PC-9 (cell line): ENCODE data around the gene IL10RA. TPM values are rescaled to one million over a fixed set of nuclear protein-coding genes. Genes with fewer than 3 reads are reported as not detected.

Experiments used
- BruUV-seq: library from RNA; stranded (reverse); fragments of 400-500 nt; replicated peaks from 2 replicates; lab custom pipeline; 2021; lab: Mats Ljungman, UMichigan
- CTCF ChIA-PET: fragments of 300-600 bp; sonication (Branson Sonifier 250); formaldehyde crosslinking; loops from one replicate; lab custom pipeline; 2022; ENCODE audit warnings: antibody characterized with exemption; lab: Charles Lee
- POLR2A ChIA-PET: fragments of 300-600 bp; sonication (Branson Sonifier 250); formaldehyde crosslinking; loops from one replicate; lab custom pipeline; 2022; ENCODE audit warnings: antibody characterized with exemption; ENCODE audit not compliant: unreplicated experiment; lab: Charles Lee
- DNase-seq, 2 experiments: peaks; one replicate each; pipeline versions ENCODE4 v3.0.0 to v3.0.0-alpha.2; 2015 to 2022; ENCODE audit warnings: mixed read lengths in 1 of 2
- H2AFZ ChIP-seq: fragments of 200-600 bp; sonication (generic); 2 replicates; pipeline ENCODE4 v1.8.1; 2017; ENCODE audit warnings: antibody characterized with exemption
- H3F3A ChIP-seq: fragments of 200-600 bp; sonication (generic); 2 replicates; pipeline ENCODE4 v1.8.1; 2017; ENCODE audit warnings: antibody characterized with exemption, mild to moderate bottlenecking, low read depth; ENCODE audit not compliant: insufficient read depth
- H3K27ac ChIP-seq: fragments of 200-600 bp; sonication (generic); 2 replicates; pipeline ENCODE4 v1.6.1; 2016; ENCODE audit warnings: mixed run types
- H3K27me3 ChIP-seq: fragments of 200-600 bp; sonication (generic); 2 replicates; pipeline ENCODE4 v1.6.1; 2016; ENCODE audit warnings: low read depth, mixed run types; ENCODE audit not compliant: insufficient read depth
- H3K36me3 ChIP-seq: fragments of 200-600 bp; sonication (generic); 2 replicates; pipeline ENCODE4 v1.6.1; 2016; ENCODE audit warnings: low read depth, mixed run types
- H3K4me1 ChIP-seq: fragments of 200-600 bp; sonication (generic); replicated peaks from 2 replicates; pipeline ENCODE4 v1.6.1; 2016; ENCODE audit warnings: mixed run types; ENCODE audit not compliant: insufficient read depth
- H3K4me2 ChIP-seq: fragments of 200-600 bp; sonication (generic); 2 replicates; pipeline ENCODE4 v1.6.1; 2017; ENCODE audit warnings: mixed run types
- H3K4me3 ChIP-seq: fragments of 200-600 bp; sonication (generic); 2 replicates; pipeline ENCODE4 v1.6.1; 2016; ENCODE audit warnings: mixed run types
- H3K79me2 ChIP-seq: fragments of 200-600 bp; sonication (generic); 2 replicates; pipeline ENCODE4 v1.6.1; 2017; ENCODE audit warnings: low read depth, mixed run types
- H3K9me2 ChIP-seq: fragments of 200-600 bp; sonication (generic); 2 replicates; pipeline ENCODE4 v1.8.1; 2017; ENCODE audit warnings: mild to moderate bottlenecking; ENCODE audit not compliant: insufficient read depth
- H3K9me3 ChIP-seq: fragments of 200-600 bp; sonication (generic); 2 replicates; pipeline ENCODE4 v1.8.1; 2016; ENCODE audit warnings: low read depth; ENCODE audit not compliant: insufficient read depth
- H4K20me1 ChIP-seq: fragments of 200-600 bp; sonication (generic); 2 replicates; pipeline ENCODE4 v1.8.1; 2017; ENCODE audit not compliant: insufficient read depth
- EZH2 ChIP-seq: fragments of 200-600 bp; sonication (generic); IDR thresholded peaks from 2 replicates; pipeline ENCODE4 v1.8.0; 2017; ENCODE audit warnings: antibody characterized with exemption, low read depth
- intact Hi-C: fragments of 100-400 bp; cut with micrococcal nuclease; formaldehyde crosslinking; loops from one replicate; pipeline ENCODE4 v1.10.0; 2022; ENCODE audit not compliant: unreplicated experiment
- total RNA-seq: library from RNA; stranded (reverse); gene quantifications from 2 replicates; pipeline ENCODE4 v1.2.3, GENCODE V29; 2021
- TF ChIP-seq, protein P1 (sequence below): fragments of 200-600 bp; sonication (generic); conservative IDR thresholded peaks from 2 replicates; pipeline ENCODE4 v1.6.1; 2017; ENCODE audit warnings: mixed run types, antibody characterized with exemption, mild to moderate bottlenecking, moderate library complexity

IL10RA gene
- total RNA-seq, 1 experiment from 2014 or later = not detected

- intact Hi-C loops = no loop called here
- BruUV-seq = no TSS peak
- no peak overlapping the region for H3K4me3 ChIP-seq
- H3K4me2 ChIP-seq = no peak overlapping the region
- no peak overlapping the region for H2AFZ ChIP-seq
- TF ChIP-seq EZH2 = no peak
- TF ChIP-seq, protein P1, sequence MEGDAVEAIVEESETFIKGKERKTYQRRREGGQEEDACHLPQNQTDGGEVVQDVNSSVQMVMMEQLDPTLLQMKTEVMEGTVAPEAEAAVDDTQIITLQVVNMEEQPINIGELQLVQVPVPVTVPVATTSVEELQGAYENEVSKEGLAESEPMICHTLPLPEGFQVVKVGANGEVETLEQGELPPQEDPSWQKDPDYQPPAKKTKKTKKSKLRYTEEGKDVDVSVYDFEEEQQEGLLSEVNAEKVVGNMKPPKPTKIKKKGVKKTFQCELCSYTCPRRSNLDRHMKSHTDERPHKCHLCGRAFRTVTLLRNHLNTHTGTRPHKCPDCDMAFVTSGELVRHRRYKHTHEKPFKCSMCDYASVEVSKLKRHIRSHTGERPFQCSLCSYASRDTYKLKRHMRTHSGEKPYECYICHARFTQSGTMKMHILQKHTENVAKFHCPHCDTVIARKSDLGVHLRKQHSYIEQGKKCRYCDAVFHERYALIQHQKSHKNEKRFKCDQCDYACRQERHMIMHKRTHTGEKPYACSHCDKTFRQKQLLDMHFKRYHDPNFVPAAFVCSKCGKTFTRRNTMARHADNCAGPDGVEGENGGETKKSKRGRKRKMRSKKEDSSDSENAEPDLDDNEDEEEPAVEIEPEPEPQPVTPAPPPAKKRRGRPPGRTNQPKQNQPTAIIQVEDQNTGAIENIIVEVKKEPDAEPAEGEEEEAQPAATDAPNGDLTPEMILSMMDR = no peak
- POLR2A ChIA-PET = no interaction called here
- H3K9me2 ChIP-seq = no peaks in the 10 kb centered on the region
- no peaks in the 10 kb centered on the region for H3F3A ChIP-seq
- no peaks in the 10 kb centered on the region for H3K9me3 ChIP-seq
- H3K27ac ChIP-seq = no peak overlapping the region
- H4K20me1 ChIP-seq = no peaks in the 10 kb centered on the region
- H3K79me2 ChIP-seq = no peaks in the 10 kb centered on the region
- H3K36me3 ChIP-seq = no peaks in the 10 kb centered on the region
- H3K27me3 ChIP-seq = peaks cover 10% of the 10 kb centered on the region; the same call in 1 of the 2 replicates
- no peaks in the 10 kb centered on the region for H3K4me1 ChIP-seq
- CTCF ChIA-PET = no interaction called here
- DNase-seq = no peak
Observed at GRCh38 chr11:117980720-117981119, 5.5 kb upstream of the IL10RA start.

- Histone ChIP-seq H3K9me3 (no peaks in the 10 kb centered on the region), H3K4me2 (no peak overlapping the region), H3K79me2 (no peaks in the 10 kb centered on the region), H4K20me1 (no peaks in the 10 kb centered on the region), H3K9me2 (no peaks in the 10 kb centered on the region), H3F3A (no peaks in the 10 kb centered on the region), H3K4me3 (no peak overlapping the region), H3K36me3 (no peaks in the 10 kb centered on the region), H2AFZ (no peak overlapping the region), H3K27me3 (peaks cover 23% of the 10 kb centered on the region), H3K27ac (no peak overlapping the region), H3K4me1 (no peaks in the 10 kb centered on the region)
- ChIA-PET CTCF (no interaction called here), POLR2A (no interaction called here)
- DNase-seq = no peak
- intact Hi-C loops = no loop called here
- TF ChIP-seq, protein P1 = no peak
- no peak for TF ChIP-seq EZH2
- BruUV-seq = no TSS peak
Observed at GRCh38 chr11:117983163-117983475, 3.1 kb upstream of the IL10RA start.

DNA sequence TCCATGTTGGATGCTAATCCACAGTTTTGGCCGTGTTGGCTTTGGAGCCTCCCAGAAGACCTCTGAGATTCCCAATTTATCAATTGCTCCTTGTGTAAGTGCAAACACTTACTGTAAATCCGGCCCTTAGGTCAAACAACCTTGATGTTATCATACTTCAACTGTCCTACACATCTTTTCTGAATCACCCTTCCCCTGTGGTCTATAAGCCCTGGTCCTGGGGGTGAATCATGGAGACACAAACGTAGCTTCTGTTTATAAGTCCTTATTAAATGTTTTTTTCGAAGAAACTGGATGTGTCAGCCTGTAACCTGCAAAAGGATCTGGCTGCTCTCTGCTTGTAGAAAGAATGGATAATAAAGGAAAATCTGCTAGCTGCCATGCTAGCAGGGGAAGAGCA lies 1.7 kb upstream of the IL10RA start:
- POLR2A ChIA-PET = no interaction called here
- TF ChIP-seq, protein P1 = no peak
- TF ChIP-seq EZH2 = no peak
- intact Hi-C loops = no loop called here
- Histone ChIP-seq H3K4me2 (no peak overlapping the region), H3K36me3 (no peaks in the 10 kb centered on the region), H3K27ac (no peak overlapping the region), H3K4me1 (no peaks in the 10 kb centered on the region), H3K9me3 (no peaks in the 10 kb centered on the region), H3K27me3 (peaks cover 24% of the 10 kb centered on the region), H3K79me2 (no peaks in the 10 kb centered on the region), H3K4me3 (no peak overlapping the region), H4K20me1 (no peaks in the 10 kb centered on the region), H3F3A (no peaks in the 10 kb centered on the region), H2AFZ (no peak overlapping the region), H3K9me2 (no peaks in the 10 kb centered on the region)
- CTCF ChIA-PET = no interaction called here
- no TSS peak for BruUV-seq
- DNase-seq = no peak
